GM19240 (cell line): Measurements from ENCODE around the gene GRHPR.
"Not testable (repeated sequence)": the region's sequence is repeated elsewhere in the genome, so short reads cannot be mapped to it uniquely, and the experiment has no call there.

Source experiments
- DNase-seq: peaks from one replicate; pipeline ENCODE4 v3.0.0; 2011; ENCODE audit warnings: low spot score; ENCODE audit not compliant: insufficient read length

The GRHPR gene

DNA sequence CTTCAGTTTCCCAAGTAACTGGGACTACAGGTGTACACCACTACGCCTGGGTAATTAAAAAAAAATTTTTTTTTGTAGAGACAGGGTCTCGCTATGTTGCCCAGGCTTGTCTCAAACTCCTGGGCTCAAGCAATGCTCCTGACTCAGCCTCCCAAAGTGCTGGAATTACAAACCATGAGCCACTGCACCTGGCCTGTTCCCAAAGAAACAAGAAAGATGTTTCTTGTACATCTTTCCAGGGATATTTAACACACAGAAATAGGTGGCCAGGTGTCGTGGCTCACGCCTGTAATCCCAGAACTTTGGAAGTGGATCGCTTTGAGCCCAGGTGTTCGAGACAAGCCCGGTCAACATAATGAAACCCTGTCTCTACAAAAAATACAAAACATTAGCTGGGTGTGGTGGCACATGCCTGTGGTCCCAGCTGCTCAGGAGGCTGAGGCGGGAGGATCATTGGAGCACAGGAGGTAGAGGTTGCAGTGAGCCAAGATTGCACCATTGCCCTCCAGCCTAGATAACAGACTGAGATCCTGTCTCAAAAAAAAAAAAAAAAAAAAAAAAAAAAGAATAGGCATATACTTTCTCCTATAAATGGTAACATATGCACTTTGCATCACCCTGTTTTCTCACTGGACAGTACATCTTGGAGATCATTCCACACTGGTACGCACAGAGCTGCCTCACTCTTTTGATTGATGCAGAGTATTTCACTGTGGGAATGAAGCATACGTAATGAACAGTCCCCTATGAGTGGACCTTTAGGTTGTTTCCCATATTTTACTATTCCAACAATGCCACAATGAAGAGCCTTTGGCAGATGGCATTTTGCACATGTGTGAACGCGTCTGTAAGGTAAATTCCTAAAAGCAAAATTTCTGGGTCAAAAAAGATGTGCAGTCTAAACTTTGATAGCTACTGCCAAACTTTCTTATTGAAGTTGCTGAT lies 2.0 kb upstream of the GRHPR start:
- DNase-seq = no peak

- DNase-seq = no peak
Observed at GRCh38 chr9:37421914-37422288, 595 bp upstream of the GRHPR start.

GRCh38 chr9:37423508-37423907 lies 1.0 kb downstream of the GRHPR start:
- DNase-seq = no peak

- DNase-seq = no peak
Observed at GRCh38 chr9:37424204-37424685, 1.7 kb downstream of the GRHPR start.

- no peak for DNase-seq
Observed at GRCh38 chr9:37424686-37425297, 2.3 kb downstream of the GRHPR start.

DNA sequence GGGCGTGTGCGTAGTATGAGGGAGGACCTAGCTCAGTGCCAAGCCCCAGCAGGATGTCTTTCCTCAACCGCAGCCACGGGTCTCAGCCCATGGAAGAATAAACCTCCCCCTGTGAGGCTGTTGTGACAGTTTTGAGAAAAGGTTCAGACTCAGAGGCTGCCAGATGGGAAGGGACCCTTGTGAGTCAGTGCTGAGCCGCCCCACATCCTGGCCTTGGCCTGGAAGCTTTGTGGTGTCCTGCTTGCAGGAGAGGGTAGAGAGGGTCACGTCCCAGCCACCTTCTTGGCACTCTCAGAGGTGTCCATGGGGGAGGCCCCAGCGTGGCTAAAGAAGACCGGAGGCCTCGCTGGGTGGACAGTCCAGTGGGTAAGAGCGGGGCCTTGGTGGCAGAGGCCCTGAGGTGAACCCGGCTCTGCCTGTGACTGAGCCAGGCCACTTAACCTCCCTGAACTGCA lies 2.8 kb downstream of the GRHPR start:
- DNase-seq = no peak

DNA sequence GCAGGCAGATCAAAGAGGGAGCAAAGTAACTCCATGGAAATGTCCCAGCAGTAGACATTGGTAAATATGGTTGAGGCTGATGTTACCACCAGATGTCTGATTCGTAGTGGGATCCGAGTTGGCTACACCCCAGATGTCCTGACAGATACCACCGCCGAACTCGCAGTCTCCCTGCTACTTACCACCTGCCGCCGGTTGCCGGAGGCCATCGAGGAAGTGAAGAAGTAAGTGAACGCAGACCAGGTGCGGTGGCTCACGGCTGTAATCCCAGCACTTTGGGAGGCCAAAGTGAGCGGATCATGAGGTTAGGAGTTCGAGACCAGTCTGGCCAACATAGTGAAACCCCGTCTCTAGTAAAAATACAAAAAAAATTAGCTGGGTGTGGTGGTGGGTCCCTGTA lies 3.9 kb downstream of the GRHPR start:
- DNase-seq = not testable (repeated sequence)

- DNase-seq = no peak
Observed at GRCh38 chr9:37426846-37427245, 4.3 kb downstream of the GRHPR start.

GRCh38 chr9:37428345-37428744 lies 5.8 kb downstream of the GRHPR start:
- no peak for DNase-seq

- no peak for DNase-seq
Observed at GRCh38 chr9:37429441-37430285, 7.2 kb downstream of the GRHPR start.

DNA sequence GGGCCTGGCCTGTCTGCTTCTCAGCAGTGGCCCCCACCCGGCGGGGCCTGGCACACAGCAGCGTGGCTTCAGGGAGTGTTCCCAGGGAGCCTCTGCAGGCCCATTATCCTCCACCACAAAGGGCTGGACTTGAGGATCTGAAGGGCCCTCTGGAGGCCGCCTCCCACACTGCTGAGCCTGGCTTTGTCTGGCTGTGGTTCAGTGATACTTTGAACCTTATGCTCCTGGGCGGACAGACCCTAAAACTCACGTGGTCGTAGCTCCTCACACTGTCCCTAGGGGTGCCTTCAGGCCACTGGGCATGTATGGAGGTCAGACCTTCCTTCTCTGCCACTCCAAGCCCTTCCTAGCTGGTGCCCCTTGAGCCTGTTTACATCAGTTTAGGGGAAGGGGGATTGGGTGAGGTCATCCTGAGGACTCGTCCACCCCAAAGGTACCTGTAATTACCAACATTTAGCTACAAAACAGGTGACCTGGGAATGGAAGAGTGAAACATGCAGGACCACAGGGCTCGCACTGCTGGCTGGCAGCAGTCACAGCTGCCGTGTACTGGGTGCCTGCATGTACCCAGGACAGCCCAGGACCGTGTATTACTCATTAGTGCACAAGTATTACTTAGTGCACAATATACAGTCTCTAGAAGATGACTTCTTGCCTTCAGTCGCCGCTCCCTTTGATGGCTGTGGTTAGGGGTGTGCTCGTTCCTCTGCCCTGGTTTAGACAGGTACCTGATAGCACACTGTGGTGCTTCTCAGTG lies 8.5 kb downstream of the GRHPR start:
- no peak for DNase-seq

GRCh38 chr9:37432020-37432419 lies 9.5 kb downstream of the GRHPR start:
- no peak for DNase-seq

GRCh38 chr9:37433867-37434371 lies 11.4 kb downstream of the GRHPR start:
- no peak for DNase-seq

- no peak for DNase-seq
Observed at GRCh38 chr9:37436540-37436939, 14.0 kb downstream of the GRHPR start.

DNA sequence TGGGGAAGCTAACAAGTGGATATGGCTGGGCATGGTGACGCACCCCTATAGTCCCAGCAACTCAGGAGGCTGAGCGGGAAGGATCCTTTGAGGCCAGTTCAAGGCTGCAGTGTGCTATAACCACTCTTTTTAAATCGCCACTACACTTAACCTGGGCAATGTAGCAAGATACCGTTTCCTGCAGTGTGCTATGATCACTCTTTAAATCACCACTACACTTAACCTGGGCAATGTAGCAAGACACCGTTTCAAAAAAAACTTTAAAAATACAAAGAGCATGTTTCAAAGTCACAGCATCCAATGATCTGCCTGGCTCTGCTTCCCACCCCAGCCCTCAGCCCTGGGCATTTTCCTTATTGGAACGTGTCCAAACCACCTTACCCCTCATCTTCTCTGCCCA lies 14.5 kb downstream of the GRHPR start:
- no peak for DNase-seq

GRCh38 chr9:37437621-37438020 lies 15.1 kb downstream of the GRHPR start:
- DNase-seq = no peak

GRCh38 chr9:37438359-37438758 lies 15.9 kb downstream of the GRHPR start:
- DNase-seq = no peak

GRCh38 chr9:37441776-37442370 lies 19.4 kb downstream of the GRHPR start:
- DNase-seq = no peak

DNA sequence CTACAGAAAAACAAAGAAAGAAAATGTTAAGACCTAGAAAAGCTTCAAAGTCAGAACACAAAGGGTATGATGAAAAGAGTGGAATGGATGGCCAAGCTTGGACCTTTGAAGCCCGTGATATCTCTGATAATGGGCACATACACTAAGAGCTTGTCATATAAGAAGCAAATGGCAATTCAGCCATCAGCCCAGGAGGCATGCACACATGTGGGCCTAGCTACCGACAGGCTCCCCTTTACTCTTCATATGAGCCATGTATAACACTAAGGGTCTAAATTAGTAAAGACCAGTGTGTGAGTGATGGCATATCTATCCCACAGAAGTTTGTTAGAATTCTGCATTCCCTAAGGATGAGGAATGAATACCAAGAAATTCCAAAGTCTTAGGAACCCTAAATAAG lies 20.1 kb downstream of the GRHPR start:
- DNase-seq = no peak

- DNase-seq = no peak
Observed at GRCh38 chr9:37443566-37443965, 21.1 kb downstream of the GRHPR start.
